GM21367 (cell line): ENCODE results near the gene DAZAP1.

ENCODE experiments used
- ATAC-seq: cut with Tn5 transposase; IDR thresholded peaks from one replicate; pipeline ENCODE4 v1.9.1; 2021; ENCODE audit not compliant: unreplicated experiment

The DAZAP1 gene

GRCh38 chr19:1455336-1456120 lies 48.1 kb downstream of the DAZAP1 start:
- no peak for ATAC-seq

GRCh38 chr19:1456121-1456900 lies 48.9 kb downstream of the DAZAP1 start:
- no peak for ATAC-seq

GRCh38 chr19:1457031-1457739 lies 49.8 kb downstream of the DAZAP1 start:
- no peak for ATAC-seq

GRCh38 chr19:1457892-1458291 lies 50.5 kb downstream of the DAZAP1 start:
- ATAC-seq, result no peak

- no peak for ATAC-seq
Observed at GRCh38 chr19:1459479-1459878, 52.1 kb downstream of the DAZAP1 start.

- no peak for ATAC-seq
Observed at GRCh38 chr19:1460033-1460995, 52.9 kb downstream of the DAZAP1 start.

GRCh38 chr19:1461862-1462261 lies 54.5 kb downstream of the DAZAP1 start:
- ATAC-seq, result no peak

- ATAC-seq, result no peak
Observed at GRCh38 chr19:1465191-1466016, 58.0 kb downstream of the DAZAP1 start.

GRCh38 chr19:1466018-1466460 lies 58.7 kb downstream of the DAZAP1 start:
- no peak for ATAC-seq

- ATAC-seq, result no peak
Observed at GRCh38 chr19:1466461-1467214, 59.3 kb downstream of the DAZAP1 start.

GRCh38 chr19:1467215-1467489 lies 59.8 kb downstream of the DAZAP1 start:
- ATAC-seq, result no peak

- ATAC-seq, result no peak
Observed at GRCh38 chr19:1467490-1468273, 60.3 kb downstream of the DAZAP1 start.

- no peak for ATAC-seq
Observed at GRCh38 chr19:1468274-1468820, 61.0 kb downstream of the DAZAP1 start.

- ATAC-seq, result no peak
Observed at GRCh38 chr19:1468821-1469254, 61.5 kb downstream of the DAZAP1 start.

GRCh38 chr19:1469255-1470054 lies 62.1 kb downstream of the DAZAP1 start:
- no peak for ATAC-seq

- no peak for ATAC-seq
Observed at GRCh38 chr19:1470055-1470304, 62.6 kb downstream of the DAZAP1 start.

- no peak for ATAC-seq
Observed at GRCh38 chr19:1470305-1471009, 63.1 kb downstream of the DAZAP1 start.
